Uterus (tissue), 4 donors: ENCODE results near the gene NYNRIN. TPM values are rescaled to one million over a fixed set of nuclear protein-coding genes. Genes with fewer than 3 reads are reported as not detected.

Experiments used
- DNase-seq, 2 donors: peaks; one replicate each; pipeline ENCODE4 v3.0.0-alpha.2; 2019 to 2020
- H3K27ac ChIP-seq, 2 donors: fragments of 200-600 bp; sonication (generic); 1 replicate in 1 of 2; 2 replicates in 1 of 2; pipeline ENCODE4 v1.5.1; 2016 to 2018
- H3K27me3 ChIP-seq, 2 donors: fragments of 200-600 bp; sonication (generic); one replicate each; pipeline ENCODE4 v1.5.1; 2018 to 2019; ENCODE audit warnings: control low read depth in 1 of 2
- H3K36me3 ChIP-seq, 2 donors: fragments of 200-600 bp; sonication (generic); one replicate each; pipeline ENCODE4 v1.5.1; 2019; ENCODE audit warnings: control low read depth in 1 of 2
- H3K4me1 ChIP-seq, 2 donors: fragments of 200-600 bp; sonication (generic); one replicate each; pipeline ENCODE4 v1.5.1; 2018 to 2019; ENCODE audit warnings: control low read depth in 1 of 2
- H3K4me3 ChIP-seq, 2 donors: fragments of 200-600 bp; sonication (generic); 1 replicate in 1 of 2; 2 replicates in 1 of 2; pipeline ENCODE4 v1.5.1; 2018 to 2019; ENCODE audit warnings: mild to moderate bottlenecking in 1 of 2
- H3K9me3 ChIP-seq, 2 donors: fragments of 200-600 bp; sonication (generic); one replicate each; pipeline ENCODE4 v1.5.1; 2019; ENCODE audit warnings: control low read depth in 1 of 2
- POLR2A ChIP-seq, 2 donors: fragments of 450-650 bp; IDR thresholded peaks; one replicate each; pipeline ENCODE4 v1.6.1; 2016; ENCODE audit warnings: antibody characterized with exemption in 2 of 2, mild to moderate bottlenecking in 1 of 2, moderate library complexity in 1 of 2
- intact Hi-C: fragments of 100-400 bp; cut with DNase I; formaldehyde crosslinking; loops from one replicate; pipeline ENCODE4 v1.15.1; 2023; ENCODE audit warnings: low total_unique reads
- small RNA-seq: library from RNA; depleted of rRNA; stranded (forward); fragments of <200 nt; gene quantifications from one replicate; pipeline ENCODE3, GENCODE V24; 2016
- total RNA-seq, 4 donors: library from RNA; depleted of rRNA in 3 of 4; stranded (reverse); fragments of >200 nt in 3 of 4; gene quantifications; one replicate each; pipeline versions ENCODE4 v1.1.0 to v1.2.4, GENCODE V29; 2014 to 2023
- TF ChIP-seq, protein P1 (sequence below), 4 experiments: fragments of 200-600 bp in 2 of 4; fragments of 450-650 bp in 2 of 4; sonication (generic) in 2 of 4; IDR thresholded peaks; one replicate each; pipeline ENCODE4 v1.5.1; 2016 to 2019; ENCODE audit warnings: antibody characterized with exemption in 4 of 4, mild to moderate bottlenecking in 2 of 4, moderate library complexity in 1 of 4
- donor health status: DM: yes; HTN: yes; CAD: no.

Gene NYNRIN
- total RNA-seq, 4 donors from 2014 or later = 4.9 to 51.1 (median 27.3) TPM

DNA sequence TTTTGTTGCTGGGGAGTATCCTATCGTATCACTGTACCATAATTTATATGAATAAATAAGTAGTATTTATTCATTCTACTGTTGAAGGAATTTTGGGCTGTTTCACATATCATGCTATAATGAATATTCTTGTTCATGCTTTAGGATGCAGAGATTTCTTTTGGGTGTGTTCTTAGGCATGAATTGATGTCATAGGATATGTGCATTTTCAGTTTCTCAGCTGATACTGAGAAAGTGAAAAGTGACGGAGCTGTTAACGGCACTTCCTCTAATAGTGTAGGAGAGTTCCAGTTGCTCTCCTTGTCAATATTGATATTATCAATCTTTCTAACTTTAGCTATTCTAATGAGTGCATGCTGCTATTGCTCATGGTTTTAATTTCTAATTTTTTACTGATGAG, 67.0 kb downstream of the NYNRIN start:
- Histone ChIP-seq H3K4me1 (no peaks in the 10 kb centered on the region), H3K4me3 (no peak overlapping the region), H3K27me3 (no peaks in the 10 kb centered on the region), H3K9me3 (no peaks in the 10 kb centered on the region), H3K36me3 (no peaks in the 10 kb centered on the region), H3K27ac (no peak overlapping the region)
- intact Hi-C loops = no loop called here
- DNase-seq = no peak
- TF ChIP-seq, protein P1, sequence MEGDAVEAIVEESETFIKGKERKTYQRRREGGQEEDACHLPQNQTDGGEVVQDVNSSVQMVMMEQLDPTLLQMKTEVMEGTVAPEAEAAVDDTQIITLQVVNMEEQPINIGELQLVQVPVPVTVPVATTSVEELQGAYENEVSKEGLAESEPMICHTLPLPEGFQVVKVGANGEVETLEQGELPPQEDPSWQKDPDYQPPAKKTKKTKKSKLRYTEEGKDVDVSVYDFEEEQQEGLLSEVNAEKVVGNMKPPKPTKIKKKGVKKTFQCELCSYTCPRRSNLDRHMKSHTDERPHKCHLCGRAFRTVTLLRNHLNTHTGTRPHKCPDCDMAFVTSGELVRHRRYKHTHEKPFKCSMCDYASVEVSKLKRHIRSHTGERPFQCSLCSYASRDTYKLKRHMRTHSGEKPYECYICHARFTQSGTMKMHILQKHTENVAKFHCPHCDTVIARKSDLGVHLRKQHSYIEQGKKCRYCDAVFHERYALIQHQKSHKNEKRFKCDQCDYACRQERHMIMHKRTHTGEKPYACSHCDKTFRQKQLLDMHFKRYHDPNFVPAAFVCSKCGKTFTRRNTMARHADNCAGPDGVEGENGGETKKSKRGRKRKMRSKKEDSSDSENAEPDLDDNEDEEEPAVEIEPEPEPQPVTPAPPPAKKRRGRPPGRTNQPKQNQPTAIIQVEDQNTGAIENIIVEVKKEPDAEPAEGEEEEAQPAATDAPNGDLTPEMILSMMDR (IDR thresholded peaks at IDR 0.05) = no peak
- TF ChIP-seq POLR2A (IDR thresholded peaks at IDR 0.05) = no peak

Small RNA genes within 50 kb of the gene (small RNA-seq; reads per million reads assigned to genes)
- gene RF00026 = not detected

Other genes starting within 250 kb of the NYNRIN start
- gene IRF9, start 237.7 kb upstream of the NYNRIN start, total RNA-seq = 100 to 1,000 TPM in 1 of 4 donors, 10 to 100 TPM in 3; 33.2 to 205 (median 67.2) TPM
- gene REC8, start 226.9 kb upstream of the NYNRIN start, total RNA-seq = 10 to 100 TPM in 3 of 4 donors, 1 to 10 TPM in 1; 9.5 to 54.3 (median 42.1) TPM
- gene IPO4, start 210.2 kb upstream of the NYNRIN start, total RNA-seq = 10 to 100 TPM in 3 of 4 donors, 1 to 10 TPM in 1; 3.1 to 33.7 (median 29.6) TPM
- 10 to 100 TPM; 31.2 to 79.8 (median 52.4) TPM for gene TM9SF1, start 203.6 kb upstream of the NYNRIN start, total RNA-seq
- gene TSSK4, start 193.3 kb upstream of the NYNRIN start, total RNA-seq = under 1 TPM in 1 of 4 donors, not detected in 3; 0.98 TPM
- gene CHMP4A, start 185.5 kb upstream of the NYNRIN start, total RNA-seq = 10 to 100 TPM in 3 of 4 donors, 1 to 10 TPM in 1; 6.8 to 53.3 (median 33.9) TPM
- gene MDP1, start 182.9 kb upstream of the NYNRIN start, total RNA-seq = 100 to 1,000 TPM in 1 of 4 donors, 10 to 100 TPM in 2, 1 to 10 TPM in 1; 5.6 to 137 (median 24.2) TPM
- 1,000 to 10,000 TPM in 1 of 4 donors, 100 to 1,000 TPM in 2, 10 to 100 TPM in 1; 61.2 to 1,004 (median 192) TPM for gene NEDD8, start 166.6 kb upstream of the NYNRIN start, total RNA-seq
- 10 to 100 TPM; 38.9 to 60.9 (median 48.8) TPM for gene GMPR2, start 166.1 kb upstream of the NYNRIN start, total RNA-seq
- gene TINF2, start 156.4 kb upstream of the NYNRIN start, total RNA-seq = 100 to 1,000 TPM in 1 of 4 donors, 10 to 100 TPM in 3; 41.0 to 123 (median 66.8) TPM
- 1 to 10 TPM in 2 of 4 donors, not detected in 2; 1.6 to 3.2 TPM for gene TGM1, start 135.8 kb upstream of the NYNRIN start, total RNA-seq
- gene RABGGTA, start 127.4 kb upstream of the NYNRIN start, total RNA-seq = 10 to 100 TPM in 3 of 4 donors, 1 to 10 TPM in 1; 9.2 to 67.9 (median 23.2) TPM
- gene DHRS1, start 99.2 kb upstream of the NYNRIN start, total RNA-seq = 10 to 100 TPM; 17.0 to 52.4 (median 37.7) TPM
- gene NOP9, start 99.2 kb upstream of the NYNRIN start, total RNA-seq = 10 to 100 TPM in 3 of 4 donors, 1 to 10 TPM in 1; 5.0 to 23.5 (median 22.5) TPM
- 10 to 100 TPM in 2 of 4 donors, 1 to 10 TPM in 2; 1.3 to 25.5 (median 14.1) TPM for gene CIDEB, start 91.0 kb upstream of the NYNRIN start, total RNA-seq
- gene LTB4R2, start 88.9 kb upstream of the NYNRIN start, total RNA-seq = 1 to 10 TPM in 3 of 4 donors, not detected in 1; 1.0 to 7.1 (median 5.6) TPM
- gene LTB4R, start 87.5 kb upstream of the NYNRIN start, total RNA-seq = 10 to 100 TPM in 1 of 4 donors, 1 to 10 TPM in 3; 3.7 to 19.5 (median 5.6) TPM
- 100 to 1,000 TPM in 2 of 4 donors, 10 to 100 TPM in 2; 22.8 to 138 (median 86.1) TPM for gene ADCY4, start 63.9 kb upstream of the NYNRIN start, total RNA-seq
- 100 to 1,000 TPM in 1 of 4 donors, 1 to 10 TPM in 2, under 1 TPM in 1; 0.29 to 123 (median 6.0) TPM for gene RIPK3, start 59.0 kb upstream of the NYNRIN start, total RNA-seq
- gene NFATC4, start 30.8 kb upstream of the NYNRIN start, total RNA-seq = 100 to 1,000 TPM in 1 of 4 donors, 10 to 100 TPM in 3; 25.6 to 187 (median 86.4) TPM
- 1 to 10 TPM in 3 of 4 donors, not detected in 1; 1.3 to 3.3 (median 3.2) TPM for gene CBLN3, start 30.7 kb downstream of the NYNRIN start, total RNA-seq
- 10 to 100 TPM; 16.5 to 88.6 (median 66.1) TPM for gene KHNYN, start 31.0 kb downstream of the NYNRIN start, total RNA-seq
- 10 to 100 TPM; 12.8 to 87.5 (median 33.0) TPM for gene SDR39U1, start 43.8 kb downstream of the NYNRIN start, total RNA-seq
- gene CMA1, start 109.3 kb downstream of the NYNRIN start, total RNA-seq = not detected
- gene CTSG, start 177.2 kb downstream of the NYNRIN start, total RNA-seq = 1 to 10 TPM in 2 of 4 donors, not detected in 2; 1.9 to 4.0 TPM
- gene GZMH, start 210.7 kb downstream of the NYNRIN start, total RNA-seq = 1 to 10 TPM in 1 of 4 donors, under 1 TPM in 1, not detected in 2; 0.82 to 2.3 TPM
- 100 to 1,000 TPM in 1 of 4 donors, 1 to 10 TPM in 1, not detected in 2; 2.8 to 122 TPM for gene GZMB, start 235.2 kb downstream of the NYNRIN start, total RNA-seq